IgD-negative memory B cell (primary cell): ENCODE measurements around the gene MAPT. TPM values are rescaled to one million over a fixed set of nuclear protein-coding genes. Genes with fewer than 3 reads are reported as not detected.

Source experiments
- H3K27ac Mint-ChIP-seq, 3 donors: one replicate each; pipeline ENCODE4 v1.8.0; 2020 to 2022; ENCODE audit warnings: mild to moderate bottlenecking in 3 of 3, mixed read lengths in 3 of 3, moderate library complexity in 1 of 3
- H3K27me3 Mint-ChIP-seq: one replicate; pipeline ENCODE4 v1.8.0; 2021; ENCODE audit warnings: mixed read lengths
- H3K36me3 Mint-ChIP-seq: one replicate; pipeline ENCODE4 v1.8.0; 2020; ENCODE audit warnings: mild to moderate bottlenecking, mixed read lengths
- H3K4me1 Mint-ChIP-seq, 3 donors: one replicate each; pipeline ENCODE4 v1.8.0; 2020 to 2022; ENCODE audit warnings: mixed read lengths in 3 of 3, mild to moderate bottlenecking in 1 of 3
- H3K4me3 Mint-ChIP-seq, 4 donors: one replicate each; pipeline ENCODE4 v1.8.0; 2020 to 2022; ENCODE audit warnings: mild to moderate bottlenecking in 4 of 4, mixed read lengths in 4 of 4, moderate library complexity in 3 of 4
- H3K9me3 Mint-ChIP-seq, 3 donors: one replicate each; pipeline ENCODE4 v1.8.0; 2020 to 2021; ENCODE audit warnings: mixed read lengths in 3 of 3, mild to moderate bottlenecking in 1 of 3
- polyA plus RNA-seq: library from polyadenylated mRNA; unstranded; fragments of 300-500 nt; fragmentation: Illumina TruSeq; gene quantifications from one replicate; pipeline ENCODE4 v1.2.3, GENCODE V29; 2021

Gene MAPT
- polyA plus RNA-seq, 1 donor from 2014 or later, result not detected

- Mint-ChIP-seq H3K9me3 (peaks cover 2 to 11% (median 9%) of the 10 kb centered on the region in 3 donors), H3K4me3 (peak overlapping the region in 1 of 4 donors; percentile 3), H3K36me3 (peaks cover 2% of the 10 kb centered on the region), H3K27me3 (peaks cover 14% of the 10 kb centered on the region), H3K27ac (no peak overlapping the region), H3K4me1 (peaks cover 0 to 6% (median 4%) of the 10 kb centered on the region in 3 donors)
Measured at GRCh38 chr17:45917081-45917480, 22.7 kb downstream of the MAPT start.

DNA sequence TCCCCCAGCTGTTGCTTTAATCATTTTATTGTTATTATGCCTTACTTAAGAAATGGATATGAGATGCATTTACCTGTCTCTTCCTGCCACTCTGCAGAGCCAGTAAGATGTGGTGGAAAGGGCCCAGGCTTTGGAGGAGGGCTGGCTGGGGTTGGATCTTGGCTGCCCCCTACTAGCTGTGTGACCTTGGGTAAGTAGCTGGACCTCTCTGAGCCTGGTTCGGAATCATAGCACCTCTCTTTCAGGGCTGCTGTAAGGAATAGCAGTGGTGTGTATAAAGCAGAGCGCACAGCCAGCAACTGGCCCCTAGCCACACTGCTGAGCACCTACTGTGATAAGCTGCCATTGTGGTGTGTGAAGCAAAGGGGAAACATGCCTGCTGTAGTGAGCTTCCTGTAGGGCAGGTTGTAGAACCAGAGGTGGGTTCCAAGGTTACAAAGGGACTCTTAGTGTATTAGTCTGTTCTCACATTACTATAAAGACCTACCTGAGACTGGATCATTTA, 23.9 kb downstream of the MAPT start:
- H3K36me3 Mint-ChIP-seq, result no peaks in the 10 kb centered on the region
- H3K9me3 Mint-ChIP-seq, result peaks cover 0 to under 1% (median under 1%) of the 10 kb centered on the region in 3 donors

GRCh38 chr17:45919136-45919535, 24.8 kb downstream of the MAPT start:
- H3K9me3 Mint-ChIP-seq, result no peaks in the 10 kb centered on the region
- H3K36me3 Mint-ChIP-seq, result no peaks in the 10 kb centered on the region
- peaks cover 19% of the 10 kb centered on the region for H3K27me3 Mint-ChIP-seq
- H3K27ac Mint-ChIP-seq, result no peak overlapping the region
- H3K4me3 Mint-ChIP-seq, result no peak overlapping the region
- peaks cover 0 to 5% (median 3%) of the 10 kb centered on the region in 3 donors for H3K4me1 Mint-ChIP-seq

More for the DNA sequence above, 23.9 kb downstream of the MAPT start:
- peaks cover 0 to 6% (median 3%) of the 10 kb centered on the region in 3 donors for H3K4me1 Mint-ChIP-seq
- H3K27ac Mint-ChIP-seq, result no peak overlapping the region
- peaks cover 19% of the 10 kb centered on the region for H3K27me3 Mint-ChIP-seq
- H3K4me3 Mint-ChIP-seq, result no peak overlapping the region

- Mint-ChIP-seq H3K9me3 (no peaks in the 10 kb centered on the region), H3K4me1 (peaks cover 0 to 3% (median 0%) of the 10 kb centered on the region in 3 donors), H3K27me3 (peaks cover 19% of the 10 kb centered on the region), H3K36me3 (no peaks in the 10 kb centered on the region), H3K27ac (no peak overlapping the region), H3K4me3 (no peak overlapping the region)
Measured at GRCh38 chr17:45920083-45920482, 25.7 kb downstream of the MAPT start.

GRCh38 chr17:45923511-45924268, 29.3 kb downstream of the MAPT start:
- Mint-ChIP-seq H3K27me3 (peaks cover 20% of the 10 kb centered on the region), H3K36me3 (no peaks in the 10 kb centered on the region), H3K4me1 (no peaks in the 10 kb centered on the region), H3K27ac (no peak overlapping the region), H3K4me3 (no peak overlapping the region), H3K9me3 (no peaks in the 10 kb centered on the region)

- Mint-ChIP-seq H3K4me3 (no peak overlapping the region), H3K27ac (no peak overlapping the region), H3K9me3 (no peaks in the 10 kb centered on the region), H3K27me3 (peaks cover 20% of the 10 kb centered on the region), H3K4me1 (no peaks in the 10 kb centered on the region), H3K36me3 (no peaks in the 10 kb centered on the region)
Measured at GRCh38 chr17:45924332-45924820, 30.0 kb downstream of the MAPT start.

DNA sequence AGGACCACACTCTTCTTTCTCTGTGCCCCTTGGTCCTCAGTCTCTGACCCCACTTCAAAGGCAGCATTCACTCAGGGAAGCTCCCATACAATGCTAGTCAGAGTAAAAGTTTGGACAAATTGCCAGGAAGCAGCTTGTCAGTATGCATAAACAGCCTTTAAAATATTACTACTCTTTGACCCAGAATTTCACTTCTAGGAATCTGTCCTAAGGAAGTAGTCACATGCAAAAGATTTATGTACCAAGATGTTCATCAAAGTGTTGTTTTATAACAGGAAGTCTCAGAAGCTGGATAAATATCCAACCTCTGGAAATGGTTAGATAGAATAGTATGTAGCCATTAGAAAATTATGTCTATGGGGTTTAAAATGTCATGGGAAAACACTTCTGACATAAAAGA, 31.0 kb downstream of the MAPT start:
- Mint-ChIP-seq H3K4me3 (no peak overlapping the region), H3K9me3 (no peaks in the 10 kb centered on the region), H3K36me3 (no peaks in the 10 kb centered on the region), H3K27ac (no peak overlapping the region), H3K4me1 (no peaks in the 10 kb centered on the region), H3K27me3 (peaks cover 20% of the 10 kb centered on the region)

- H3K4me1 Mint-ChIP-seq, result no peaks in the 10 kb centered on the region
- H3K9me3 Mint-ChIP-seq, result no peaks in the 10 kb centered on the region
- H3K4me3 Mint-ChIP-seq, result no peak overlapping the region
- no peak overlapping the region for H3K27ac Mint-ChIP-seq
- peaks cover 13% of the 10 kb centered on the region for H3K27me3 Mint-ChIP-seq
- no peaks in the 10 kb centered on the region for H3K36me3 Mint-ChIP-seq
Measured at GRCh38 chr17:45927247-45927646, 32.9 kb downstream of the MAPT start.

DNA sequence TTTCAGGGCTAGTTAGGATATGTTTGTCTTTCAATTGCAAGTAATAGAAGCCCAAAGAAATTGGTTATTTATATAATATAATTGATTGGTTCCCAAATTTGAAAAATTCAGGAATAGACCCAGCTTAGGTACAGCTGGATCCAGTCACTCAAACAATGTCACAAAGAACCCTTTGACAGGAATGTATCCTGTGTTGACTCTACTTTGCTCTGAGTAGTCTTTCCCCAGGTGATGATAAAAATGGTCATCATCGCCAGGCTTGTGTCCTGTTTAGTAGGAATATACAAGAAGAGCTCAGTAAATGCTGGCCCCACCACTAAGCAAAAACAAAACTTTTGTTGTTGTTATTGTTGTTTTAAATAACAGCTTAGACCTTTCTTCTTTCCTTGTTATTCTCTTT, 35.0 kb downstream of the MAPT start:
- H3K9me3 Mint-ChIP-seq, result peaks cover 0 to 1% (median 0%) of the 10 kb centered on the region in 3 donors

DNA sequence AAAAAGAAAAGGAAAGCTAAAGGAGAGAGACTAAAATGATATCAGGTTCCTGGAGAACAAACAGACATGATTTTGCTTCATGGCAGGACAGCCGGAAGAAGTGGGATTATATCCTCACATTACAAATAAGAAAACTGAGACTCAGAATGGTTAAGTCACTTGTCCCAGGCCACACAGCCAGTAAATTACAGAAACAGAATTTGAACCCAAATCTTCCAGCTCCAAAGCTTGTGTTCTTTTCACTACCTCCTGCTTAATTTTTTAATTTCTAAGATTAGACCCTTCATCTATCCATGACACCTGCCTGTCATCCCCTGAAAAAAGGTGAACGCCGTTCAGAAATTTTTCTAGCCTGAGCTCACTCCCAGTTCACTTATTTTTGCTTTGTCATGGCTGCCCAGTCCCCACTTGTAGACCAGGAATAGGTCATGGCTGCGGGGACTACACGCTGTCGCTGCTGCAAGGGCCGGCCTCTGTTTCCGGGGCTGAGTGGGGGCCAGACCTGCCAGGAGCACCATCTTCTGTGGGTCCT, 36.1 kb downstream of the MAPT start:
- Mint-ChIP-seq H3K4me3 (peak overlapping the region in 1 of 4 donors; percentile 16), H3K4me1 (no peaks in the 10 kb centered on the region), H3K9me3 (peaks cover 0 to 1% (median 0%) of the 10 kb centered on the region in 3 donors), H3K27me3 (peaks cover 12% of the 10 kb centered on the region), H3K27ac (no peak overlapping the region), H3K36me3 (no peaks in the 10 kb centered on the region)

More for the DNA sequence above, 35.0 kb downstream of the MAPT start:
- no peaks in the 10 kb centered on the region for H3K36me3 Mint-ChIP-seq
- no peaks in the 10 kb centered on the region for H3K4me1 Mint-ChIP-seq
- H3K27ac Mint-ChIP-seq, result no peak overlapping the region
- no peak overlapping the region for H3K4me3 Mint-ChIP-seq
- peaks cover 10% of the 10 kb centered on the region for H3K27me3 Mint-ChIP-seq

DNA sequence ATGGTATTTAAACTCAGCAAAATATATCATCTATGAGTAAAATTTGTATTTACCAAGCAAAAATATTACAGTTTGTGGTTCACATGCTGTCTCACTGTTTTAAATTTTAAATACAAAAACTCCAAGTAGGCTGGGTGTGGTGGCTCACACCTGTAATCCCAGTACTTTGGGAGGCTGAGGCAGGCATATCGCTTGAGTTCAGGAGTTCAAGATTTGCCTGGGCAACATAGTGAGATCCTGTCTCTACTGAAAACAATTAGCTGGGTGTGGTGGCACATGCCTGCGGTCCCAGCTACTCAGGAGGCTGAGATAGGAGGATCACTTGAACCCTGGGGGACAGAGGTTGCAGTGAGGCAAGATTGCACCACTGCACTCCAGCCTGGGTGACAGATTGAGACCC, 37.3 kb downstream of the MAPT start:
- peaks cover 0 to 1% (median 0%) of the 10 kb centered on the region in 3 donors for H3K9me3 Mint-ChIP-seq
- no peak overlapping the region for H3K4me3 Mint-ChIP-seq
- H3K4me1 Mint-ChIP-seq, result no peaks in the 10 kb centered on the region
- no peak overlapping the region for H3K27ac Mint-ChIP-seq
- peaks cover 12% of the 10 kb centered on the region for H3K27me3 Mint-ChIP-seq
- no peaks in the 10 kb centered on the region for H3K36me3 Mint-ChIP-seq

- Mint-ChIP-seq H3K27me3 (peaks cover 6% of the 10 kb centered on the region), H3K4me3 (no peak overlapping the region), H3K36me3 (no peaks in the 10 kb centered on the region), H3K27ac (no peak overlapping the region), H3K4me1 (no peaks in the 10 kb centered on the region), H3K9me3 (peaks cover 0 to 1% (median 0%) of the 10 kb centered on the region in 3 donors)
Measured at GRCh38 chr17:45934044-45934979, 40.0 kb downstream of the MAPT start.

DNA sequence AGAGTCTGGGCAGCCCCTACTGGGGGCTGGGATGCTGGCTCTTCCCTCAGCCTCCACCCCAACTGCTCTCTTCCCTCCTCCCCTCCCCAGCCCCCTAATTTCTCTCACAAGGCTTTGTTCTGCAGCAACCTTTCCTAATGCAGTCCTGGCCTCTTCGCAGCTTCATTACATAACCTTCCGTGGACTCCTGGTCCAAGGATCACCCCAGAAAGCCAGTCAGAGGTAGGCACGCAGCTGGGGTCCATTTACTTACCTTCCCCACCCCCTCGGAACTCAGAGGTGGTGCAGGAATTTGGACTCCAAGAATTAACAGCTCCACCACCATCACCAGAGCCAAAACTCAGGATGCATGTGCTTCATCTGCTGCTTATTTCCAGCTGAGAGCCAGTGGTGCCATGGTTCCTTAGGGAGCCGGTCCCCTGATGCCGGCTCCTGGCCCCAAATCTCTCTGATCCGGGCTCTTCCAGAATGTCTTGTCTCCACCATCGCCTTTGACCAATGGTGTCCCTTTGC, 40.9 kb downstream of the MAPT start:
- Mint-ChIP-seq H3K4me1 (no peaks in the 10 kb centered on the region), H3K36me3 (no peaks in the 10 kb centered on the region), H3K9me3 (peaks cover 0 to 1% (median 0%) of the 10 kb centered on the region in 3 donors), H3K4me3 (no peak overlapping the region), H3K27me3 (peaks cover 13% of the 10 kb centered on the region), H3K27ac (no peak overlapping the region)

- H3K9me3 Mint-ChIP-seq, result peaks cover 0 to 1% (median 0%) of the 10 kb centered on the region in 3 donors
- no peaks in the 10 kb centered on the region for H3K36me3 Mint-ChIP-seq
- H3K27me3 Mint-ChIP-seq, result peaks cover 13% of the 10 kb centered on the region
- no peaks in the 10 kb centered on the region for H3K4me1 Mint-ChIP-seq
- no peak overlapping the region for H3K27ac Mint-ChIP-seq
- no peak overlapping the region for H3K4me3 Mint-ChIP-seq
Measured at GRCh38 chr17:45935710-45936509, 41.6 kb downstream of the MAPT start.
